CD4-positive, alpha-beta T cell treated with Interleukin-1 beta for 1 hour (primary cell): ENCODE data around the gene BAX.

Experiments used
- DNase-seq, 2 donors: peaks; one replicate each; pipeline ENCODE4 v3.0.0-alpha.2; 2020 to 2022

BAX gene

DNA sequence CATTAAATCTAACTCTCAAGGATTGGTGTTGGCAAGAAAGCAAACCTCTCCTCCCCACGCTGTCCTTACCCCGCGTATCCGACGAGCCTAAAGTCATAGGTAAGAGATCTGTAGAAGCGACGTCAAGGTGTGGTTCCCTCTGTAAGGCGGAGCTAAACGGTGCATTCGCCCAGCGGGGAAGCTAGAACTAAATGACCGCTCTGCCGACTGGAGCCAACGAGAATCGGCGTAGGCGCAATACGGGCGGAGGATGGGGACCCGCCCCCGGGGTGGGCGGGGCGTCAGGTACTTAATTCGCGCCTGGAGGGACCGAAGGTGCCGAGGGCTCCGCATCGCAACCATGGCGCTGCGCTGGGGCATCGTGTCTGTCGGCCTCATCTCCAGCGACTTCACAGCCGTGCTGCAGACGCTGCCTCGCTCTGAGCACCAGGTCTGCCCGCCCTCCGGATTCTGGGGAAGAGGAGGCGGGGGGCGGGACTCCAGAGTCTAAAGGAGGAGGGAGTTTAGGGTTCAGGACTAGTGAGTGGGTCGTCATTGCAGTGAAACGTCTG lies 21.2 kb upstream of the BAX start, which contains the start of gene DHDH:
DHDH (plus strand) TSS at position 318 of the 551 bp plus-strand sequence; CDS start at position 341, 23 bp downstream.
- DNase-seq: peak; percentile 90 to 92

DNA sequence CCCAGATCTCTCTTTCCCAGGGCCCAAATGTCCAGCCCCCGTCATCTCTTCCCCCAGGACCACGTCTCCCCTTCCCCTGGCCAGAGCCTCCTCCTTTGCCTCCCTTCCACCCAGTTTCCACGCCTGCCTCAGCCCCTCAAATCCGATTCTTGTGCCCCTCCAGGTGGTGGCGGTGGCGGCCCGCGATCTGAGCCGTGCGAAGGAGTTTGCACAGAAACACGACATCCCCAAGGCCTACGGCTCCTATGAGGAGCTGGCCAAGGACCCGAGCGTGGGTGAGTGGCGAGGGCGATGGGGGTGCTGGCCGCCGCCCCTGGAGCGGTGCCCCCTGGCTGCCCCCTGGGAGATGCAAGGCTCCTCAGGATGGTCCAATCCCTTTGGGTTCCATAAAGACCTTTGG lies 19.8 kb upstream of the BAX start:
- no peak for DNase-seq

GRCh38 chr19:48935864-48936263 lies 18.8 kb upstream of the BAX start:
- no peak for DNase-seq

- DNase-seq: no peak
These were observed 16.4 kb upstream of the BAX start for GRCh38 chr19:48938256-48938655.

GRCh38 chr19:48940902-48941301 lies 13.8 kb upstream of the BAX start:
- DNase-seq: no peak

DNA sequence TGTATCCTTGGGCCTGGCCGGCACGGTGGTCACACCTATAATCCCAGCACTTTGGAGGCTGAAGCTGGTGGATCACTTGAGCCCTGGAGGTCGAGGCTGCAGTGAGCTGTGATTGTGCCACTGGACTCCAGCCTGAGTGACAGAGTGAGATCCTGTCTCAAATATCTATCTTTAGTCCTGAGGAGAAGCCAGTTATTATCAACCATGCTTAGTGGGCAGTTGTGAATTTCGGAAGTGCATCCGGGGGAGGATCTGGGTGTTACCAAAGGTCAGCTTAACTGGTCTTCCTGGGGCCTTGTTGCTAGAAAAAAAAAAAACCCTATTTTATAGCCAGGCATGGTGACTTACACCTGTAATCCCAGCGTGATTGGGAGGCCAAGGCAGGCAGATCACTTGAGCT lies 11.6 kb upstream of the BAX start:
- no peak for DNase-seq

DNA sequence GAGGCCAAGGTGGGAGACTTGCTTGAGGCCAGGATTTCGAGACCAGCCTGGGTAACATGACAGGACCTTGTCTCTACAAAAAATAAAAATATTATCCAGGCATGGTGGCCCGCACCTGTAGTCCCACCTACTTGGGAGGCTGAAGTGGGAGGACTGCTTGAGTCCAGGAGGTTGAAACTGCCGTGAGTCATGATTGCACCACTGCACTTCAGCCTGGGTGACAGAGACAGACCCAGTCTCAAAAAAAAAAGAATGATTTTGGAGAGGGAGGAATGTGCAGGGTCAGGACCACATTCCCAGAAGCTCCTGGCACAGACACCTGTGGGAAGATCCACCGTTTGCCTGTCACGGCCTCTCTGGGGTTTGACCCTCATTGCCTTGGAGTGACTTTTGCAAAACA lies 9.3 kb upstream of the BAX start:
- DNase-seq: no peak

- no peak for DNase-seq
These were observed 8.9 kb upstream of the BAX start for GRCh38 chr19:48945817-48946216.

DNA sequence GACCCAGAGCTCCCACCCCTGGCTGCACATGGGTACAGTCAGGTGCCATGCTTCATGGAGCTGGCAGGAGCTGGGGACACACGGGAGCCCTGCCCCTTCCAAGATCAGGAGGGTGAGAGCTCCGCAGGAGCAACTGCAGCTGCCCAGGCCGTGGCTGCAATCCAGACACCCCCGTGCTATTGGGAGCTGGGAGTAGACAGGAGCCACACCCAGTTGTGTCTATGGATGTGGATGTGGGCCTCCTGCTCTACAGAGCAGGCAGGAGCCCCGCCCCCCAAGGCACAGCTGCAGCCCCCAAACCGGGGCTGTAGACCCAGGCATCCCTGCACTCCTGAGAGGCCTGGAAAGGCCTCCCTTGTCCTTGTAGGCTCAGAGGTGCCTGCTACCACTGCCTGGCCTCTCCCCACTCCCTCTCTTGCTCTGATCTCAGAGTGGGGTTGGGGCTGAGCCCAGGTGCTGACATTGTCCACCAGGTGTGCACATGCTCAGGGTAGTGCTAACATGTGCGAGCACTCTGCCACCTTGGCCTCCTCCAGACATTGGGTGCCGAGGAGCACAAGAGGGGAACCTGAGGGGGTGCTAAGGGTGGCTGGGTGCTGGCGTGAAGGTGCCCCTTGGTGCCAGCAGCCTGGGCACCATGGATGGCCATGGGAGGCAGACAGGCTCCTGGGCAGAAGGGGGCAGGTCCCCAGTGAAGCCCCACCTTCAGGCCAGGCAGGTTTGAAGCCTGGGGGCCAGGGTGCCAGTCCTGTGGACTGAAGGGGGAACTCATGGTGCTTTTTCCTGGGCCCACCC lies 8.0 kb upstream of the BAX start:
- DNase-seq: no peak

DNA sequence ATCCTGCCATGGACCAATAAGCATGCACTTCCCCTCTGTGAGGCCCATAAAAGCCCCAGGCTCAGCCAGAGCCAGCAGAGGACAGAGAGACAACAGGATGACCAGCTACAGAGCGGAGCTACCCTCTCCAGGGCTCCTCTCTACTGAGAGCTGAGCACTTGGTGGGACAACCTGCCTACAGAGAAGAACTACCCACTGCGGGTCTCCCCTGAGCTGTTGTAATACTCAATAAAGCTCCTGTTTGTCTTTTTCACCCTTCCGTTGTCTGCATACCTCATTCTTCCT lies 7.5 kb upstream of the BAX start:
- no peak for DNase-seq

DNA sequence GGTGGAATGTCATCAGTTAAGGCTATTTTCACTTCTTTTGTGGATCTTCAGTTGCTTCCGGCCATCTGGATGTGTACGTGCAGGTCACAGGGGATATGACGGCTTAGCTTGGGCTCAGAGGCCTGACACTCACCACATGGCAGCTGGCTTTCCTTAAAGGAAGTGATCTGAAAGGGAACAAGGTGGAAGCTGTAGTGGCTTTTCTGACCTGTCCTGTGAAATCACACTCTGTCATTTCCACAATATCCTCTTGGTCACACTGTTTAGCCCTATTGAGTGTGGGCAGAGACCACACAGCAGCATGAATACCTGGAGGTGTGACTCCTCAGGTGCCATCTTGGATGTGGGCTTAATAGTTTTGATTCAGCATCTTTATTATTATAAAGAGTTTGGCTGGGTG lies 4.5 kb upstream of the BAX start:
- DNase-seq: no peak

DNA sequence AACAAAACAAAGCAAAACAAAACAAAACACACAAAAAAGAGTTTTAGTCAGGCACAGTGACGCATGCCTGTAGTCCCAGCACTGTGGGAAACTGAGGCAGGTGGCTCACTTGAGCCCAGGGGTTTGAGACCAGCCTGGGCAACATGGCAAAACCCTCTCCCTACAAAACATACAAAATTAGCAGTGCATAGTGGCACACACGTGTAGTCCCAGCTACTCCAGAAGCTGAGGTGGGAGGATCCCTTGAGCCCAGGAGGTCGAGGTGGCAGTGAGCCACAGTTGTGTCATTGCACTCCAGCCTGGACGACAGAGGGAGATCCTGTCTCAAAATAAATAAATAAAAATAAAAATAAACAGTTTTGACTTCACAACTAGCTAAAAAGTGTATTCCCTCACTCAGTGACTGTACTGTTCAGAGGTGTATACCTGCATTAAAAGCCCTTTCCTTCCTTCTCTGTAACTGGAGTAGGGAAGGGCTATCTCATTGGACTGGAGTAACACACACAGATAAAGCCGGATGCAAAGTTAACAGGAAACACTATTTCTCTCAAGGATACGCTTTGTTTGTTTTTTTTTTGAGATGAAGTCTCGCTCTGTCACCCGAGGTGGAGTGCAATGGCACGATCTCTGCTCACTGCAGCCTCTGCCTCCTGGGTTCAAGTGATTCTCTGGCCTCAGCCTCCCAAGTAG lies 3.7 kb upstream of the BAX start:
- DNase-seq: no peak

GRCh38 chr19:48953141-48953540 lies 1.5 kb upstream of the BAX start:
- no peak for DNase-seq

DNA sequence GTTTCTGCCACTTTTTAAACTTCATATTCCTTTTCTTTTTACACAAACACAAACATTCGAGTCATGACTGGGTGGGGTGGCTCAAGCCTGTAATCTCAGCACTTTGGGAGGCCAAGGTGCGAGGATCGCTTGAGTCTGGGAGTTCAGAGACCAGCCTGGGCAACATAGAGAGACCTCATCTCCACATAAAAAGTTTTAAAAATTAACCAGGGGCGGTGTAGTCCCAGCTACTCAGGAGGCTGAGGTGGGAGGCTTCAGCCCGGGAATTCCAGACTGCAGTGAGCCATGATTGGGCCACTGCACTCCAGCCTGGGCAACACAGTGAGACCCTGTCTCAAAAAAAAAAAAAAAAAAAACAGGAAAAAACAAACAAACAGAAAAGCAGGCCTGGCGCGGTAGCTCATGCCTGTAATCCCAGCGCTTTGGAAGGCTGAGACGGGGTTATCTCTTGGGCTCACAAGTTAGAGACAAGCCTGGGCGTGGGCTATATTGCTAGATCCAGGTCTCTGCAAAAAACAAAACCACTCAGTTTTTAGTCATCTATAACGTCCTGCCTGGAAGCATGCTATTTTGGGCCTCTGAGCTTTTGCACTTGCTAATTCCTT lies 583 bp upstream of the BAX start:
- DNase-seq: no peak

DNA sequence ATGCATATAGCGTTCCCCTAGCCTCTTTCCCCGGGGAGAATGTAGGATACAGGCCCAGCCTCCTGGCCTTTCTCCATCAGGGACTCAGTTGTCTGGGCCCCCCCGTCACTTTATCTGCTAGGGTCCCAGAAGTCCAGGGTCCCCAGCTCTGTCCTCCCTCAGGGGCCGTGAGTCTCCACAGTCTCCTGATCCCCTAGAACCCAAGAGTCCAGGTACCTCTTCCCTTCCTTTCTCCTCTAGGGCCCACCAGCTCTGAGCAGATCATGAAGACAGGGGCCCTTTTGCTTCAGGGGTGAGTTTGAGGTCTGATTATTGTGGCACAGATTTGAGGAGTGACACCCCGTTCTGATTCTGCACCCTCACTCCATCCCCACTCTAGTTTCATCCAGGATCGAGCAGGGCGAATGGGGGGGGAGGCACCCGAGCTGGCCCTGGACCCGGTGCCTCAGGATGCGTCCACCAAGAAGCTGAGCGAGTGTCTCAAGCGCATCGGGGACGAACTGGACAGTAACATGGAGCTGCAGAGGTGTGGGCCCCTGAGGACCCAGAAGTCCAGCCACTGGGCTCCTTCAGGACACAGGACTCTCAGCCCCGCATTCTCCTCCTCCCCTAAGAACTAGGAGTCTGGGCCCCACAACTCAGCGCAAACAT lies 758 bp downstream of the BAX start:
- DNase-seq: no peak

DNA sequence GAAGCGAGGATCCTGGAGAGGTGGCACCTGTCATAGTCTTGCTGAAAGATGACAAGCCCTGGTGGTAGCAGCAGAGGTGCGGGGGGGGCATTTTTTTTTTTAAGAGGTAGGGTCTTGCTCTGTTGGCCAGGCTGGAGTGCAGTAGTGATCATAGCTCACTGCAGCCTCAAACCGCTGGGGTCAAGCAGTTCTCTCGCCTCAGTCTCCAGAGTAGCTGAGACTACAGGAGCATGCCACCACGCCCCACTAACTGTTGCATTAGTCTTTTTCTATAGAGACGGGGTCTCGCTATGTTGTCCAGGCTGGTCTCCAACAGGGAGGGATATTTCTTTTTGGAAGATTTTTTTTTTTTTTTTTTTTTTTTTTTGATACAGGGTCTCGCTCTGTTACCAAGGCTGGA lies 3.3 kb downstream of the BAX start:
- DNase-seq: no peak

- DNase-seq: peak in 1 of 2 donors; percentile 32
These were observed 4.9 kb downstream of the BAX start for GRCh38 chr19:48959341-48960239.

GRCh38 chr19:48961051-48961649 lies 6.5 kb downstream of the BAX start:
- DNase-seq: no peak

DNA sequence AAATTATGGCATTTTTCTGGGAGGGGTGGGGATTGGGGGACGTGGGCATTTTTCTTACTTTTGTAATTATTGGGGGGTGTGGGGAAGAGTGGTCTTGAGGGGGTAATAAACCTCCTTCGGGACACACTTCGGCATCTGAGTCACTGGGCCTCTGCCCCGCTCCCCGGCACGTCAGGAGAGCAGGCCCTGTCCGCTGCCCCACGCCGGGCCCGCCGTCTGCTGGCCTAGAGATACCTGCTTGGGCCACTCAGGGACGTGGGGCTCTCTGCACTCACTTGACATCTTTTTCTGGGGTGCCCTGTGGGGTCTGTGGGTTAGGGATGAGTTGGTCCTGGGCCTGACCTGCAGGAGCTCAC lies 7.0 kb downstream of the BAX start:
- no peak for DNase-seq

GRCh38 chr19:48962029-48962848 lies 7.6 kb downstream of the BAX start:
- peak; percentile 53 to 76 for DNase-seq

DNA sequence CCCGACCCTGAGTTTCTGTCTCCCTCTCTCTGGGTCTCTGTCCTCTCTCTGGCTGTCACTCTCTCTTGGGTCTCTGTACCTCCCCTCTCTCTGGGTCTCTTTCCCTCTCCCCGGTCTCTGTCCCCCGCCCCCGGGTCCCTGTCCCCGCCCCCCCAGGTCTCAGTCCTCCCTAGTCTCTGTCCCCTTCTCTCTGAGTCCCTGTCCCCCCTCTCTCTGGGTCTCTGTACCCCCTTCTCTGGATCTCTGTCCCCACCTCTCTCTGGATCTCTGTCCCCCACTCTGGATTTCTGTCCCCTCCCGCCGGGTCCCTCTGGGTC lies 8.1 kb downstream of the BAX start:
- no peak for DNase-seq
